Neural progenitor cell (in vitro differentiated cells): ENCODE measurements around the gene CALU. TPM values are rescaled to one million over a fixed set of nuclear protein-coding genes. Genes with fewer than 3 reads are reported as not detected.

Source experiments
- DNase-seq: peaks from one replicate; pipeline ENCODE4 v3.0.0-alpha.2; 2016; ENCODE audit warnings: low spot score
- H2AFZ ChIP-seq: fragments of 200-600 bp; sonication (generic); replicated peaks from 2 replicates; pipeline ENCODE4 v1.6.1; 2016; ENCODE audit warnings: antibody characterized with exemption
- H3F3A ChIP-seq: fragments of 200-600 bp; sonication (generic); 2 replicates; pipeline ENCODE4 v1.6.1; 2016; ENCODE audit warnings: antibody characterized with exemption, low read depth
- H3K27ac ChIP-seq: fragments of 200-600 bp; sonication (generic); 2 replicates; pipeline ENCODE4 v1.5.1; 2016; ENCODE audit warnings: mild to moderate bottlenecking
- H3K27me3 ChIP-seq: fragments of 200-600 bp; sonication (generic); 2 replicates; pipeline ENCODE4 v1.6.1; 2016; ENCODE audit warnings: mild to moderate bottlenecking, moderate library complexity
- H3K36me3 ChIP-seq: fragments of 200-600 bp; sonication (generic); 2 replicates; pipeline ENCODE4 v1.5.1; 2016
- H3K4me1 ChIP-seq: fragments of 200-600 bp; sonication (generic); 2 replicates; pipeline ENCODE4 v1.6.1; 2016; ENCODE audit warnings: mixed run types
- H3K4me2 ChIP-seq: fragments of 200-600 bp; sonication (generic); 2 replicates; pipeline ENCODE4 v1.6.1; 2016
- H3K4me3 ChIP-seq: fragments of 200-600 bp; sonication (generic); 2 replicates; pipeline ENCODE4 v1.5.1; 2016
- H3K79me2 ChIP-seq: fragments of 200-600 bp; sonication (generic); 2 replicates; pipeline ENCODE4 v1.6.1; 2016; ENCODE audit warnings: low read depth
- H3K9ac ChIP-seq: fragments of 200-600 bp; sonication (generic); 2 replicates; pipeline ENCODE4 v1.6.1; 2016
- H3K9me3 ChIP-seq: fragments of 200-600 bp; sonication (generic); 2 replicates; pipeline ENCODE4 v1.5.1; 2016; ENCODE audit warnings: low read depth
- H4K20me1 ChIP-seq: fragments of 200-600 bp; sonication (generic); 2 replicates; pipeline ENCODE4 v1.6.1; 2016; ENCODE audit warnings: low read depth
- H3K27ac Mint-ChIP-seq: 3 replicates; pipeline ENCODE4 v1.8.0; 2021; ENCODE audit warnings: mixed read lengths
- H3K27me3 Mint-ChIP-seq: 2 replicates; pipeline ENCODE4 v1.8.0; 2022; ENCODE audit warnings: low read depth, mild to moderate bottlenecking, inconsistent platforms, moderate library complexity, mixed read lengths; ENCODE audit not compliant: insufficient read depth
- H3K36me3 Mint-ChIP-seq: 3 replicates; pipeline ENCODE4 v1.8.0; 2021; ENCODE audit warnings: mixed read lengths
- H3K4me1 Mint-ChIP-seq: 3 replicates; pipeline ENCODE4 v1.8.0; 2021; ENCODE audit warnings: mixed read lengths
- H3K4me3 Mint-ChIP-seq: 3 replicates; pipeline ENCODE4 v1.8.0; 2021; ENCODE audit warnings: mild to moderate bottlenecking, moderate library complexity, mixed read lengths
- H3K9me3 Mint-ChIP-seq: 3 replicates; pipeline ENCODE4 v1.8.0; 2020; ENCODE audit warnings: mixed read lengths
- CTCF ChIP-seq: fragments of 200-600 bp; sonication (generic); IDR thresholded peaks from 2 replicates; pipeline ENCODE4 v1.5.1; 2017; ENCODE audit warnings: antibody characterized with exemption, mild to moderate bottlenecking
- EZH2 ChIP-seq: fragments of 200-600 bp; sonication (generic); IDR thresholded peaks from 2 replicates; pipeline ENCODE4 v1.6.1; 2017; ENCODE audit warnings: antibody characterized with exemption, mild to moderate bottlenecking, moderate library complexity
- EZH2phosphoT487 ChIP-seq: fragments of 200-600 bp; sonication (generic); IDR thresholded peaks from 2 replicates; pipeline ENCODE4 v1.6.1; 2017; ENCODE audit warnings: antibody characterized with exemption
- total RNA-seq: library from RNA; depleted of rRNA; stranded (reverse); fragments of >200 nt; gene quantifications from 2 replicates; pipeline ENCODE4 v1.2.3, GENCODE V29; 2015; ENCODE audit warnings: low replicate concordance

The CALU gene
- total RNA-seq, 1 donor from 2014 or later: 234 TPM

GRCh38 chr7:128699196-128699712 is 39.9 kb upstream of the CALU start:
- peaks cover 29% of the 10 kb centered on the region for H3F3A ChIP-seq
- peaks cover 36% of the 10 kb centered on the region for H3K27me3 Mint-ChIP-seq
- H3K9me3 ChIP-seq: no peaks in the 10 kb centered on the region
- H4K20me1 ChIP-seq: no peaks in the 10 kb centered on the region
- H2AFZ ChIP-seq: no peak overlapping the region
- no peaks in the 10 kb centered on the region for H3K79me2 ChIP-seq
- peaks cover 9% of the 10 kb centered on the region for H3K27me3 ChIP-seq
- H3K27ac Mint-ChIP-seq: no peak overlapping the region
- peak overlapping the region; percentile 8 for H3K4me2 ChIP-seq
- H3K4me1 ChIP-seq: peaks cover 22% of the 10 kb centered on the region
- H3K27ac ChIP-seq: no peak overlapping the region
- H3K4me3 Mint-ChIP-seq: no peak overlapping the region
- TF ChIP-seq EZH2 (no peak), EZH2phosphoT487 (no peak), CTCF (no peak)
- H3K36me3 ChIP-seq: no peaks in the 10 kb centered on the region
- H3K4me3 ChIP-seq: no peak overlapping the region
- no peak for DNase-seq
- H3K9ac ChIP-seq: no peak overlapping the region
- no peaks in the 10 kb centered on the region for H3K36me3 Mint-ChIP-seq
- H3K4me1 Mint-ChIP-seq: peaks cover 19% of the 10 kb centered on the region
- H3K9me3 Mint-ChIP-seq: peaks cover 5% of the 10 kb centered on the region

- H3K27ac ChIP-seq: no peak overlapping the region
- H3K9me3 ChIP-seq: no peaks in the 10 kb centered on the region
- H3K9ac ChIP-seq: no peak overlapping the region
- H3F3A ChIP-seq: peaks cover 29% of the 10 kb centered on the region
- no peak for DNase-seq
- H3K79me2 ChIP-seq: no peaks in the 10 kb centered on the region
- H2AFZ ChIP-seq: no peak overlapping the region
- H3K27ac Mint-ChIP-seq: no peak overlapping the region
- H3K4me1 ChIP-seq: peaks cover 22% of the 10 kb centered on the region
- no peaks in the 10 kb centered on the region for H3K36me3 ChIP-seq
- H3K9me3 Mint-ChIP-seq: peaks cover 5% of the 10 kb centered on the region
- H4K20me1 ChIP-seq: no peaks in the 10 kb centered on the region
- H3K4me2 ChIP-seq: peak overlapping the region; percentile 8
- no peak overlapping the region for H3K4me3 ChIP-seq
- H3K36me3 Mint-ChIP-seq: no peaks in the 10 kb centered on the region
- no peak overlapping the region for H3K4me3 Mint-ChIP-seq
- H3K27me3 Mint-ChIP-seq: peaks cover 36% of the 10 kb centered on the region
- peaks cover 19% of the 10 kb centered on the region for H3K4me1 Mint-ChIP-seq
- TF ChIP-seq CTCF: no peak
- no peak for TF ChIP-seq EZH2
- no peak for TF ChIP-seq EZH2phosphoT487
- H3K27me3 ChIP-seq: peaks cover 9% of the 10 kb centered on the region
These were observed 39.3 kb upstream of the CALU start for GRCh38 chr7:128699895-128700294.

- peaks cover 29% of the 10 kb centered on the region for H3F3A ChIP-seq
- peaks cover 19% of the 10 kb centered on the region for H3K4me1 Mint-ChIP-seq
- no peak overlapping the region for H3K4me2 ChIP-seq
- peaks cover 5% of the 10 kb centered on the region for H3K9me3 Mint-ChIP-seq
- no peaks in the 10 kb centered on the region for H3K9me3 ChIP-seq
- peaks cover 23% of the 10 kb centered on the region for H3K4me1 ChIP-seq
- H3K27ac ChIP-seq: no peak overlapping the region
- DNase-seq: no peak
- no peak overlapping the region for H3K4me3 Mint-ChIP-seq
- no peaks in the 10 kb centered on the region for H3K36me3 ChIP-seq
- peak overlapping the region; percentile 63 for H2AFZ ChIP-seq
- H3K4me3 ChIP-seq: no peak overlapping the region
- no peak overlapping the region for H3K9ac ChIP-seq
- H3K27me3 ChIP-seq: peaks cover 9% of the 10 kb centered on the region
- no peaks in the 10 kb centered on the region for H3K79me2 ChIP-seq
- H3K27me3 Mint-ChIP-seq: peaks cover 26% of the 10 kb centered on the region
- no peaks in the 10 kb centered on the region for H3K36me3 Mint-ChIP-seq
- H4K20me1 ChIP-seq: no peaks in the 10 kb centered on the region
- no peak overlapping the region for H3K27ac Mint-ChIP-seq
- TF ChIP-seq CTCF (no peak), EZH2 (no peak), EZH2phosphoT487 (no peak)
These were observed 37.9 kb upstream of the CALU start for GRCh38 chr7:128701062-128701785.
